H1 (cell line): Measurements from ENCODE around the gene CLDN25. TPM values are rescaled to one million over a fixed set of nuclear protein-coding genes. Genes with fewer than 3 reads are reported as not detected.

Experiments
- CTCF ChIA-PET: fragments of 300-600 bp; sonication (Branson Sonifier 250); formaldehyde crosslinking; loops from one replicate; lab custom pipeline; 2021; ENCODE audit not compliant: partially characterized antibody; lab: Charles Lee
- POLR2A ChIA-PET: fragments of 300-600 bp; sonication (Branson Sonifier 250); formaldehyde crosslinking; loops from one replicate; lab custom pipeline; 2021; ENCODE audit warnings: inconsistent platforms; ENCODE audit not compliant: partially characterized antibody; lab: Charles Lee
- DNase-seq, 2 experiments: peaks; one replicate each; pipeline versions ENCODE4 v3.0.0 to v3.0.0-alpha.2; 2010 to 2022; ENCODE audit warnings: low spot score in 2 of 2, low read depth in 1 of 2, mixed read lengths in 1 of 2
- FAIRE-seq: peaks from 2 replicates; lab custom pipeline; 2011; peaks lifted over from hg19 to GRCh38; lab: Jason Lieb, UNC
- H2AFZ ChIP-seq: 2 replicates; pipeline ENCODE4 v1.8.1; 2012; ENCODE audit warnings: low read length, inconsistent platforms
- H2AK5ac ChIP-seq: 2 replicates; pipeline ENCODE4 v1.6.1; 2013; ENCODE audit warnings: low read depth, low read length
- H2BK120ac ChIP-seq: replicated peaks from 2 replicates; pipeline ENCODE3; 2013; ENCODE audit warnings: low read depth, low read length, inconsistent platforms
- H2BK12ac ChIP-seq: 2 replicates; pipeline ENCODE4 v1.6.1; 2013; ENCODE audit warnings: low read depth, low read length
- H2BK15ac ChIP-seq: 2 replicates; pipeline ENCODE4 v1.6.1; 2013; ENCODE audit warnings: low read length
- H2BK20ac ChIP-seq: 2 replicates; pipeline ENCODE4 v1.6.1; 2013; ENCODE audit warnings: low read length
- H2BK5ac ChIP-seq: 2 replicates; pipeline ENCODE4 v1.6.1; 2013; ENCODE audit warnings: low read depth, low read length
- H3K14ac ChIP-seq: 2 replicates; pipeline ENCODE4 v1.6.1; 2013; ENCODE audit warnings: inconsistent platforms; ENCODE audit not compliant: insufficient read length
- H3K18ac ChIP-seq: 2 replicates; pipeline ENCODE4 v1.6.1; 2013; ENCODE audit warnings: low read length; ENCODE audit errors: extremely low read depth
- H3K23ac ChIP-seq: 2 replicates; pipeline ENCODE4 v1.6.1; 2013; ENCODE audit warnings: inconsistent platforms; ENCODE audit not compliant: insufficient read length
- H3K23me2 ChIP-seq: 2 replicates; pipeline ENCODE4 v1.6.1; 2013; ENCODE audit warnings: low read depth, low read length
- H3K27ac ChIP-seq: 2 replicates; pipeline ENCODE4 v1.6.1; 2011; ENCODE audit warnings: low read depth, low read length, inconsistent platforms
- H3K27me3 ChIP-seq, 4 experiments: replicated peaks in 1 of 4; 1 replicate in 1 of 4; 2 replicates in 3 of 4; pipeline versions ENCODE4 v1.6.1 to v1.8.1; 2011 to 2013; ENCODE audit warnings: low read length in 3 of 4, mild to moderate bottlenecking in 3 of 4, inconsistent platforms in 2 of 4, mixed read lengths in 2 of 4, moderate library complexity in 1 of 4; ENCODE audit not compliant: control insufficient read depth in 3 of 4, insufficient read depth in 3 of 4; ENCODE audit errors: extremely low read depth in 1 of 4
- H3K36me3 ChIP-seq, 4 experiments: 2 replicates each; pipeline versions ENCODE4 v1.6.1 to v1.8.1; 2011 to 2013; ENCODE audit warnings: mild to moderate bottlenecking in 4 of 4, low read length in 3 of 4, moderate library complexity in 2 of 4, control low read depth in 1 of 4, inconsistent platforms in 1 of 4; ENCODE audit not compliant: insufficient read depth in 4 of 4, control insufficient read depth in 2 of 4
- H3K4ac ChIP-seq: replicated peaks from 2 replicates; pipeline ENCODE3; 2013; ENCODE audit warnings: low read length, low read depth, mixed read lengths, inconsistent platforms; ENCODE audit not compliant: insufficient read length
- H3K4me1 ChIP-seq, 4 experiments: replicated peaks in 1 of 4; 1 replicate in 1 of 4; 2 replicates in 3 of 4; pipeline versions ENCODE4 v1.6.1 to v1.8.1; 2011 to 2013; ENCODE audit warnings: low read length in 3 of 4, inconsistent platforms in 2 of 4, mixed read lengths in 1 of 4; ENCODE audit not compliant: insufficient read depth in 4 of 4, control insufficient read depth in 3 of 4
- H3K4me2 ChIP-seq, 2 experiments: 2 replicates each; pipeline versions ENCODE4 v1.6.1 to v1.8.1; 2011 to 2013; ENCODE audit warnings: low read depth in 2 of 2, low read length in 2 of 2, control low read depth in 1 of 2, inconsistent platforms in 1 of 2, mild to moderate bottlenecking in 1 of 2; ENCODE audit not compliant: insufficient read depth in 1 of 2
- H3K4me3 ChIP-seq, 4 experiments: fragments of 200-600, 300-600 bp in 1 of 4; sonication (generic), shearing (Covaris generic), sonication (Bioruptor Twin) in 1 of 4; 2 replicates each; pipeline versions ENCODE4 v1.5.1 to v1.8.1; 2011 to 2016; ENCODE audit warnings: low read length in 4 of 4, low read depth in 3 of 4, control low read depth in 2 of 4, inconsistent platforms in 2 of 4, mild to moderate bottlenecking in 2 of 4, mixed read lengths in 1 of 4, moderate library complexity in 1 of 4; ENCODE audit not compliant: insufficient read depth in 2 of 4; ENCODE audit errors: extremely low read depth in 1 of 4
- H3K56ac ChIP-seq: replicated peaks from 2 replicates; pipeline ENCODE3; 2013; ENCODE audit warnings: low read depth, mild to moderate bottlenecking, mixed read lengths, low read length, inconsistent platforms; ENCODE audit not compliant: insufficient read length
- H3K79me1 ChIP-seq: 2 replicates; pipeline ENCODE4 v1.6.1; 2013; ENCODE audit warnings: low read depth, low read length, control low read depth
- H3K79me2 ChIP-seq, 2 experiments: 2 replicates each; pipeline versions ENCODE4 v1.6.1 to v1.8.1; 2012 to 2013; ENCODE audit warnings: low read length in 2 of 2, mild to moderate bottlenecking in 2 of 2, inconsistent platforms in 1 of 2; ENCODE audit not compliant: insufficient read depth in 2 of 2, control insufficient read depth in 1 of 2
- H3K9ac ChIP-seq, 4 experiments: replicated peaks in 1 of 4; 1 replicate in 1 of 4; 2 replicates in 3 of 4; pipeline versions ENCODE4 v1.6.1 to v1.8.1; 2011 to 2013; ENCODE audit warnings: low read depth in 3 of 4, low read length in 3 of 4, control low read depth in 2 of 4, mild to moderate bottlenecking in 2 of 4, moderate library complexity in 2 of 4, inconsistent platforms in 1 of 4; ENCODE audit errors: extremely low read depth in 1 of 4
- H3K9me3 ChIP-seq, 2 experiments: 2 replicates each; pipeline versions ENCODE4 v1.6.1 to v1.8.1; 2012 to 2013; ENCODE audit warnings: mild to moderate bottlenecking in 2 of 2, moderate library complexity in 2 of 2, control low read depth in 1 of 2, inconsistent platforms in 1 of 2, low read depth in 1 of 2, low read length in 1 of 2, mixed read lengths in 1 of 2; ENCODE audit not compliant: insufficient read depth in 2 of 2
- H4K20me1 ChIP-seq, 2 experiments: replicated peaks in 1 of 2; 2 replicates each; pipeline versions ENCODE3 to v1.8.1; 2011 to 2013; ENCODE audit warnings: inconsistent platforms in 2 of 2, low read length in 2 of 2, mild to moderate bottlenecking in 1 of 2; ENCODE audit not compliant: insufficient read depth in 2 of 2, control insufficient read depth in 1 of 2
- H4K5ac ChIP-seq: 2 replicates; pipeline ENCODE4 v1.6.1; 2013; ENCODE audit warnings: low read length, low read depth, mixed read lengths, inconsistent platforms; ENCODE audit not compliant: insufficient read length
- H4K8ac ChIP-seq: 2 replicates; pipeline ENCODE4 v1.8.0; 2013; ENCODE audit warnings: mild to moderate bottlenecking, moderate library complexity, low read length, inconsistent platforms; ENCODE audit not compliant: insufficient read depth; ENCODE audit errors: extremely low read depth
- H4K91ac ChIP-seq: replicated peaks from 2 replicates; pipeline ENCODE3; 2013; ENCODE audit warnings: low read length, mixed read lengths, inconsistent platforms; ENCODE audit not compliant: insufficient read length
- ATF3 ChIP-seq: IDR thresholded peaks from 2 replicates; pipeline ENCODE4 v1.6.1; 2011; ENCODE audit warnings: low read depth, mild to moderate bottlenecking, low read length; ENCODE audit not compliant: insufficient read depth
- JUN ChIP-seq: IDR thresholded peaks from 2 replicates; pipeline ENCODE4 v1.6.1; 2011; ENCODE audit warnings: low read depth, mild to moderate bottlenecking, improper control_type of control experiment, low read length
- KDM5A ChIP-seq: fragments of 200-600 bp; IDR thresholded peaks from 2 replicates; pipeline ENCODE4 v1.7.1; 2012; ENCODE audit warnings: mild to moderate bottlenecking, low read length, inconsistent platforms, mixed read lengths
- NANOG ChIP-seq: IDR thresholded peaks from 2 replicates; pipeline ENCODE4 v1.6.1; 2011; ENCODE audit warnings: low read length, low read depth, mild to moderate bottlenecking, inconsistent platforms; ENCODE audit not compliant: insufficient read depth, poor library complexity, severe bottlenecking
- WGBS, 2 experiments: shearing (Covaris generic) in 1 of 2; methylation state at CpG; one replicate each; pipeline versions ENCODE4 v1.1.6 to v1.1.7; 2013 to 2015; ENCODE audit warnings: low lambda C conversion rate in 2 of 2, mixed read lengths in 2 of 2, inconsistent platforms in 1 of 2, low coverage in 1 of 2, missing lambda C conversion rate in 1 of 2; ENCODE audit not compliant: insufficient replicate concordance in 2 of 2, insufficient coverage in 1 of 2, insufficient read length in 1 of 2; ENCODE audit errors: extremely low coverage in 1 of 2, missing lambda C conversion rate in 1 of 2; 5-methylcytosine and 5-hydroxymethylcytosine counted together
- polyA plus RNA-seq, 7 experiments: library from polyadenylated mRNA; depleted of rRNA in 3 of 7; stranded (reverse) in 5 of 7; unstranded in 2 of 7; fragments of >200 nt in 5 of 7; fragments of 200-250 nt in 2 of 7; gene quantifications; 1 replicate in 5 of 7; 2 replicates in 1 of 7; 4 replicates in 1 of 7; pipeline versions ENCODE4 v1.2.1 to v1.2.3, GENCODE V29; 2011 to 2013; ENCODE audit warnings: missing spikeins in 2 of 7, mixed read lengths in 2 of 7
- total RNA-seq: library from RNA; stranded (reverse); fragmentation: NEBNext Ultra II Directional; extraction: Animal tissue kit (Norgen Biotek cat#: 25700); gene quantifications from 2 replicates; pipeline ENCODE4 v1.2.1, GENCODE V29; 2021

Gene CLDN25
- total and polyA plus RNA-seq, 2 of the 8 experiments (the other 6 are each of a cell fraction or from before 2014, with no cell fraction given): not detected

- no peaks in the 10 kb centered on the region for H4K20me1 ChIP-seq
- no peaks in the 10 kb centered on the region for H3K79me1 ChIP-seq
- no peak overlapping the region for H3K18ac ChIP-seq
- no peak overlapping the region for H3K4me3 ChIP-seq
- no peaks in the 10 kb centered on the region for H3K4me1 ChIP-seq
- H4K91ac ChIP-seq: no peak overlapping the region
- no peak overlapping the region for H3K4me2 ChIP-seq
- no peak overlapping the region for H3K27ac ChIP-seq
- CTCF ChIA-PET: interaction anchor here (0.6 to 5.8 kb wide), 25 partner anchors 9 to 577 kb away, joined by 3 to 64 read pairs (median 4); no protein-coding TSS in a partner anchor
- H2BK15ac ChIP-seq: no peak overlapping the region
- no peak overlapping the region for H2BK5ac ChIP-seq
- H2BK120ac ChIP-seq: no peak overlapping the region
- no peak overlapping the region for H3K9ac ChIP-seq
- no peaks in the 10 kb centered on the region for H3K23me2 ChIP-seq
- H3K56ac ChIP-seq: no peak overlapping the region
- DNase-seq: no peak
- no peaks in the 10 kb centered on the region for H3K9me3 ChIP-seq
- H3K14ac ChIP-seq: no peak overlapping the region
- H4K8ac ChIP-seq: no peak overlapping the region
- H3K4ac ChIP-seq: no peak overlapping the region
- WGBS, 2 experiments: 76% methylated on average over 4 of the region's 5 CpGs; no CpG with 5 or more reads in 1 of the 2 experiments
- POLR2A ChIA-PET: no interaction called here
- FAIRE-seq: no peak
- H2BK12ac ChIP-seq: no peak overlapping the region
- H2AFZ ChIP-seq: no peak overlapping the region
- no peak overlapping the region for H3K23ac ChIP-seq
- no peak overlapping the region for H2BK20ac ChIP-seq
- no peaks in the 10 kb centered on the region for H3K27me3 ChIP-seq
- peaks cover 0 to 31% (median 22%) of the 10 kb centered on the region in 4 experiments; a peak in 7 of 8 replicates for H3K36me3 ChIP-seq
- H4K5ac ChIP-seq: no peak overlapping the region
- H3K79me2 ChIP-seq: no peaks in the 10 kb centered on the region
- no peak overlapping the region for H2AK5ac ChIP-seq
- TF ChIP-seq NANOG (no peak), JUN (no peak), ATF3 (no peak), KDM5A (no peak)
Measured at GRCh38 chr11:113732092-113732491, 47.5 kb upstream of the CLDN25 start.
